K562 treated with DMSO at 1 percent for 48 hours (cell line): ENCODE data around the gene GOLGA8R. TPM values are rescaled to one million over a fixed set of nuclear protein-coding genes. Genes with fewer than 3 reads are reported as not detected.

Experiments
- total RNA-seq: library from RNA; unstranded; fragments of 300-600 nt; gene quantifications from 2 replicates; pipeline ENCODE4 v1.2.3, GENCODE V29; 2022; ENCODE audit warnings: low replicate concordance; ENCODE audit errors: extremely low read depth

GOLGA8R gene
- total RNA-seq, result not detected in 2 replicates

GRCh38 chr15:30414160-30414559, at the start of gene GOLGA8R:
GOLGA8R (minus strand) TSS chr15:30414260; CDS start chr15:30414162, 98 bp downstream.

GRCh38 chr15:30392766-30393663, 21.0 kb downstream of the GOLGA8R start, which contains the start of gene CHRFAM7A:
CHRFAM7A (minus strand) TSS chr15:30393540; CDS start chr15:30383351, 10,189 bp downstream.

Other genes with a start within 250 kb of the GOLGA8R start
- gene CHRFAM7A, start 20.7 kb downstream of the GOLGA8R start, total RNA-seq, result not detected in 2 replicates
- not detected in 2 replicates for gene GOLGA8Q, start 137.8 kb upstream of the GOLGA8R start, total RNA-seq
- not detected in 2 replicates for gene GOLGA8H, start 189.8 kb upstream of the GOLGA8R start, total RNA-seq